HepG2 (cell line): Measurements from ENCODE around the gene C22orf15. TPM values are rescaled to one million over a fixed set of nuclear protein-coding genes. Genes with fewer than 3 reads are reported as not detected.

Source experiments
- ATAC-seq: fragments of 200-7000 bp; cut with Tn5 transposase; 3 replicates; pipeline ENCODE4 v1.9.1; 2020; ENCODE audit warnings: mild to moderate bottlenecking, moderate library complexity
- BruUV-seq: library from RNA; stranded (reverse); fragments of 400-500 nt; replicated peaks from 2 replicates; lab custom pipeline; 2021; lab: Mats Ljungman, UMichigan
- CTCF ChIA-PET: fragments of 300-600 bp; formaldehyde crosslinking; extraction: SDS; loops from one replicate; lab custom pipeline; 2021; ENCODE audit warnings: low total read pairs, inconsistent platforms, low intra/inter-chr PET ratio; lab: Yijun Ruan, JAX
- POLR2A ChIA-PET: fragments of 350-600 bp; sonication (Branson Sonifier 250); formaldehyde crosslinking; loops from one replicate; lab custom pipeline; 2020; ENCODE audit warnings: antibody characterized with exemption, inconsistent platforms; lab: Yijun Ruan, JAX
- DNase-seq: peaks from one replicate; pipeline ENCODE4 v3.0.0-alpha.2; 2015; ENCODE audit warnings: low spot score
- FAIRE-seq: peaks from 3 replicates; lab custom pipeline; 2011; peaks lifted over from hg19 to GRCh38; lab: Jason Lieb, UNC
- H2AFZ ChIP-seq: one replicate; pipeline ENCODE4 v1.6.1; 2011; ENCODE audit warnings: low read length, inconsistent platforms
- H3K27ac ChIP-seq: fragments of 300-600 bp; 3 replicates; pipeline ENCODE4 v1.8.0; 2011; ENCODE audit warnings: mixed run types, mild to moderate bottlenecking, mixed read lengths, low read length, inconsistent platforms; ENCODE audit not compliant: insufficient read depth; ENCODE audit errors: extremely low read length
- H3K27me3 ChIP-seq, 2 experiments: fragments of 200-600 bp in 1 of 2; 2 replicates in 1 of 2; 3 replicates in 1 of 2; pipeline versions ENCODE4 v1.6.0 to v1.8.0; 2011; ENCODE audit warnings: low read length in 2 of 2, mild to moderate bottlenecking in 2 of 2, moderate library complexity in 2 of 2, inconsistent platforms in 1 of 2; ENCODE audit not compliant: insufficient read depth in 2 of 2, control insufficient read depth in 1 of 2
- H3K36me3 ChIP-seq, 2 experiments: fragments of 200-600 bp in 1 of 2; replicated peaks in 1 of 2; 2 replicates in 1 of 2; 3 replicates in 1 of 2; pipeline versions ENCODE4 v1.5.1 to v1.8.0; 2011; ENCODE audit warnings: low read length in 2 of 2, inconsistent platforms in 1 of 2; ENCODE audit not compliant: insufficient read depth in 2 of 2, control insufficient read depth in 1 of 2
- H3K4me1 ChIP-seq: 2 replicates; pipeline ENCODE4 v1.5.1; 2012; ENCODE audit warnings: low read length, inconsistent platforms; ENCODE audit not compliant: insufficient read depth
- H3K4me2 ChIP-seq: 2 replicates; pipeline ENCODE4 v1.6.0; 2011; ENCODE audit warnings: low read depth, low read length, inconsistent platforms
- H3K4me3 ChIP-seq, 3 experiments: fragments of 200-600 bp in 1 of 3; sonication (generic), shearing (Covaris generic) in 1 of 3; replicated peaks in 1 of 3; 2 replicates each; pipeline ENCODE4 v1.5.1; 2011 to 2016; ENCODE audit warnings: low read length in 3 of 3, inconsistent platforms in 2 of 3, low read depth in 2 of 3, mild to moderate bottlenecking in 2 of 3, control low read depth in 1 of 3, mixed read lengths in 1 of 3; ENCODE audit not compliant: insufficient read depth in 1 of 3
- H3K79me2 ChIP-seq: one replicate; pipeline ENCODE4 v1.6.1; 2011; ENCODE audit warnings: low read length, inconsistent platforms; ENCODE audit not compliant: insufficient read depth
- H3K9ac ChIP-seq: 2 replicates; pipeline ENCODE4 v1.6.0; 2011; ENCODE audit warnings: mild to moderate bottlenecking, low read depth, low read length, inconsistent platforms; ENCODE audit not compliant: insufficient read depth
- H3K9me3 ChIP-seq: 2 replicates; pipeline ENCODE4 v1.5.1; 2012; ENCODE audit warnings: mild to moderate bottlenecking, low read length
- H4K20me1 ChIP-seq: 2 replicates; pipeline ENCODE4 v1.6.0; 2011; ENCODE audit warnings: inconsistent platforms, mild to moderate bottlenecking, low read length, moderate library complexity; ENCODE audit not compliant: insufficient read depth
- ATF7-NPFF ChIP-seq: sonication (generic); formaldehyde crosslinking; IDR thresholded peaks from 2 replicates; pipeline ENCODE4 v1.8.1; 2023; ENCODE audit warnings: mild to moderate bottlenecking, low read depth, missing genetic modification reagents, moderate library complexity
- GTF3A ChIP-seq: sonication (generic); formaldehyde crosslinking; conservative IDR thresholded peaks from 2 replicates; pipeline ENCODE4 v1.4.0; 2020; ENCODE audit warnings: mild to moderate bottlenecking, missing genetic modification reagents
- HES4 ChIP-seq: sonication (generic); formaldehyde crosslinking; IDR thresholded peaks from 2 replicates; pipeline ENCODE4 v1.9.0; 2021; ENCODE audit warnings: mild to moderate bottlenecking, missing genetic modification reagents, borderline replicate concordance
- HIVEP1 ChIP-seq: sonication (generic); formaldehyde crosslinking; IDR thresholded peaks from 2 replicates; pipeline ENCODE4 v1.4.0; 2020; ENCODE audit warnings: mild to moderate bottlenecking, missing genetic modification reagents
- ZNF232 ChIP-seq: sonication (generic); formaldehyde crosslinking; IDR thresholded peaks from 2 replicates; pipeline ENCODE4 v1.4.0; 2020; ENCODE audit warnings: missing genetic modification reagents, borderline replicate concordance
- ZNF510 ChIP-seq: sonication (generic); formaldehyde crosslinking; IDR thresholded peaks from 2 replicates; pipeline ENCODE4 v1.4.0; 2020; ENCODE audit warnings: low read depth, mild to moderate bottlenecking, missing genetic modification reagents
- ZNF644 ChIP-seq: IDR thresholded peaks from 2 replicates; pipeline ENCODE4 v1.6.1; 2016; ENCODE audit warnings: low read depth
- ZNF777 ChIP-seq: sonication (generic); formaldehyde crosslinking; IDR thresholded peaks from 2 replicates; pipeline ENCODE4 v1.4.0; 2020; ENCODE audit warnings: missing genetic modification reagents
- ZNF780A ChIP-seq: sonication (generic); formaldehyde crosslinking; IDR thresholded peaks from 2 replicates; pipeline ENCODE4 v1.8.0; 2022; ENCODE audit warnings: mild to moderate bottlenecking, missing genetic modification reagents, moderate library complexity
- WGBS: methylation state at CpG from one replicate; pipeline ENCODE4 v1.1.6; 2017; ENCODE audit warnings: low lambda C conversion rate; 5-methylcytosine and 5-hydroxymethylcytosine counted together
- in situ Hi-C: cut with HindIII; loops from 2 replicates; pipeline ENCODE4 v1.10.0; 2017; ENCODE audit warnings: low pct_unique_long_range_greater_than_20kb; ENCODE audit not compliant: extremely low pct_ligation_motif_present
- intact Hi-C: fragments of 100-400 bp; cut with micrococcal nuclease; formaldehyde crosslinking; loops from one replicate; pipeline ENCODE4 v1.10.0; 2022; ENCODE audit not compliant: unreplicated experiment
- polyA plus RNA-seq, 8 experiments: library from polyadenylated mRNA; depleted of rRNA in 3 of 8; stranded (reverse) in 7 of 8; unstranded in 1 of 8; fragments of >200 nt; fragmentation: Illumina TruSeq in 4 of 8; extraction: Trizol in 4 of 8; gene quantifications; 2 replicates each; pipeline versions ENCODE4 v1.2.1 to v1.2.3, GENCODE V29; 2011 to 2016; ENCODE audit warnings: low read depth in 4 of 8, missing spikeins in 1 of 8, mixed read lengths in 1 of 8; ENCODE audit not compliant: insufficient read depth in 1 of 8
- total RNA-seq, 5 experiments: library from RNA; depleted of rRNA; stranded (reverse); fragments of >200 nt; fragmentation: Illumina TruSeq; extraction: Trizol; gene quantifications; 2 replicates each; pipeline ENCODE4 v1.2.3, GENCODE V29; 2016; ENCODE audit warnings: low read depth in 1 of 5
- TF ChIP-seq, protein P1 (sequence below): sonication (generic); formaldehyde crosslinking; IDR thresholded peaks from 2 replicates; pipeline ENCODE4 v1.5.0; 2020; ENCODE audit warnings: missing genetic modification reagents, mild to moderate bottlenecking, borderline replicate concordance
- TF ChIP-seq, protein P2 (sequence below): IDR thresholded peaks from 2 replicates; pipeline ENCODE4 v1.6.1; 2016; ENCODE audit warnings: low read depth, missing genetic modification reagents, missing compliant biosample characterization
- TF ChIP-seq, protein P3 (sequence below): sonication (generic); formaldehyde crosslinking; IDR thresholded peaks from 2 replicates; pipeline ENCODE4 v1.5.1; 2020; ENCODE audit warnings: missing genetic modification reagents, mild to moderate bottlenecking, borderline replicate concordance
- TF ChIP-seq, protein P4 (sequence below): sonication (generic); formaldehyde crosslinking; IDR thresholded peaks from 2 replicates; pipeline ENCODE4 v1.8.0; 2022; ENCODE audit warnings: low read depth, missing genetic modification reagents
- TF ChIP-seq, protein P5 (sequence below): IDR thresholded peaks from 2 replicates; pipeline ENCODE4 v1.6.1; 2016; ENCODE audit warnings: missing biosample characterization, missing genetic modification reagents, low read depth

The C22orf15 gene
- total and polyA plus RNA-seq, 2 of the 13 experiments (the other 11 are each of a cell fraction or from before 2014, with no cell fraction given), result not detected

DNA sequence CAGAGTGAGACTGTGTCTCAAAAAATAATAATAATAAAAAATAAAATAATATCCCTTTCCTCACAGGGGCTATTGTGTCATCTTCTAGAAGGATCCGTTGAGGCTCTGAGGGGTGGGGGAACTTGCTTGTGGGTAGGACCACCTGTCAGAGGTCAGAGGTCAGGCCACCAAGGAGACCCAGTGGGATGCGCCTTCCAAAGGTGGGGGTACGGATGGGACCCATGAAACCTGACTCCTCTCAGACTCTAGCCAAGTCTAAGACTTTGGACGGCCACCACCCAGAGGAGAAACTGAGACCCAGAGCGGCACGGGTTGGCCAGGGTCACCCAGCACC is 9.5 kb downstream of the C22orf15 start:
- intact Hi-C loops (no loop called here), in situ Hi-C loops (no loop called here)
- no peaks in the 10 kb centered on the region for H4K20me1 ChIP-seq
- 8% methylated on average over 1 of the region's 6 CpGs for WGBS
- no peak for ATAC-seq
- H3K27ac ChIP-seq, result no peak overlapping the region
- peak overlapping the region; percentile 43 to 90 (median 71); a peak in 4 of 6 replicates for H3K4me3 ChIP-seq
- H3K9ac ChIP-seq, result peak overlapping the region; percentile 42
- no peak for DNase-seq
- no peaks in the 10 kb centered on the region; a peak in 1 of 5 replicates for H3K27me3 ChIP-seq
- no peaks in the 10 kb centered on the region for H3K9me3 ChIP-seq
- no peak for FAIRE-seq
- no TSS peak for BruUV-seq
- ChIA-PET POLR2A (interaction anchor here (0.5 to 6.6 kb wide), 7 partner anchors 9 to 117 kb away, joined by 3 to 201 read pairs (median 4); partner anchors contain the start of genes SLC2A11 and SMARCB1), CTCF (no interaction called here)
- no peak overlapping the region for H2AFZ ChIP-seq
- H3K4me2 ChIP-seq, result peak overlapping the region; percentile 90
- no peaks in the 10 kb centered on the region for H3K36me3 ChIP-seq
- H3K4me1 ChIP-seq, result peaks cover 73% of the 10 kb centered on the region
- H3K79me2 ChIP-seq, result peaks cover 2% of the 10 kb centered on the region
- TF ChIP-seq, protein P1, sequence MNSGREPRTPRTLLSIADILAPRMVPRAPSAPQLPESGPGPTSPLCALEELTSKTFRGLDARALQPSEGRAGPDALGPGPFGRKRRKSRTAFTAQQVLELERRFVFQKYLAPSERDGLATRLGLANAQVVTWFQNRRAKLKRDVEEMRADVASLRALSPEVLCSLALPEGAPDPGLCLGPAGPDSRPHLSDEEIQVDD (CRISPR knock-in tag), result no peak
- TF ChIP-seq ZNF777 (CRISPR knock-in tag), result 0 out of 2 replicates have a peak, but pooled peaks have one; percentile 36
- TF ChIP-seq ZNF510, result no peak
- TF ChIP-seq, protein P2, sequence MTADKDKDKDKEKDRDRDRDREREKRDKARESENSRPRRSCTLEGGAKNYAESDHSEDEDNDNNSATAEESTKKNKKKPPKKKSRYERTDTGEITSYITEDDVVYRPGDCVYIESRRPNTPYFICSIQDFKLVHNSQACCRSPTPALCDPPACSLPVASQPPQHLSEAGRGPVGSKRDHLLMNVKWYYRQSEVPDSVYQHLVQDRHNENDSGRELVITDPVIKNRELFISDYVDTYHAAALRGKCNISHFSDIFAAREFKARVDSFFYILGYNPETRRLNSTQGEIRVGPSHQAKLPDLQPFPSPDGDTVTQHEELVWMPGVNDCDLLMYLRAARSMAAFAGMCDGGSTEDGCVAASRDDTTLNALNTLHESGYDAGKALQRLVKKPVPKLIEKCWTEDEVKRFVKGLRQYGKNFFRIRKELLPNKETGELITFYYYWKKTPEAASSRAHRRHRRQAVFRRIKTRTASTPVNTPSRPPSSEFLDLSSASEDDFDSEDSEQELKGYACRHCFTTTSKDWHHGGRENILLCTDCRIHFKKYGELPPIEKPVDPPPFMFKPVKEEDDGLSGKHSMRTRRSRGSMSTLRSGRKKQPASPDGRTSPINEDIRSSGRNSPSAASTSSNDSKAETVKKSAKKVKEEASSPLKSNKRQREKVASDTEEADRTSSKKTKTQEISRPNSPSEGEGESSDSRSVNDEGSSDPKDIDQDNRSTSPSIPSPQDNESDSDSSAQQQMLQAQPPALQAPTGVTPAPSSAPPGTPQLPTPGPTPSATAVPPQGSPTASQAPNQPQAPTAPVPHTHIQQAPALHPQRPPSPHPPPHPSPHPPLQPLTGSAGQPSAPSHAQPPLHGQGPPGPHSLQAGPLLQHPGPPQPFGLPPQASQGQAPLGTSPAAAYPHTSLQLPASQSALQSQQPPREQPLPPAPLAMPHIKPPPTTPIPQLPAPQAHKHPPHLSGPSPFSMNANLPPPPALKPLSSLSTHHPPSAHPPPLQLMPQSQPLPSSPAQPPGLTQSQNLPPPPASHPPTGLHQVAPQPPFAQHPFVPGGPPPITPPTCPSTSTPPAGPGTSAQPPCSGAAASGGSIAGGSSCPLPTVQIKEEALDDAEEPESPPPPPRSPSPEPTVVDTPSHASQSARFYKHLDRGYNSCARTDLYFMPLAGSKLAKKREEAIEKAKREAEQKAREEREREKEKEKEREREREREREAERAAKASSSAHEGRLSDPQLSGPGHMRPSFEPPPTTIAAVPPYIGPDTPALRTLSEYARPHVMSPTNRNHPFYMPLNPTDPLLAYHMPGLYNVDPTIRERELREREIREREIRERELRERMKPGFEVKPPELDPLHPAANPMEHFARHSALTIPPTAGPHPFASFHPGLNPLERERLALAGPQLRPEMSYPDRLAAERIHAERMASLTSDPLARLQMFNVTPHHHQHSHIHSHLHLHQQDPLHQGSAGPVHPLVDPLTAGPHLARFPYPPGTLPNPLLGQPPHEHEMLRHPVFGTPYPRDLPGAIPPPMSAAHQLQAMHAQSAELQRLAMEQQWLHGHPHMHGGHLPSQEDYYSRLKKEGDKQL (CRISPR knock-in tag), result no peak
- TF ChIP-seq GTF3A, result no peak
- no peak for TF ChIP-seq ZNF232 (CRISPR knock-in tag)
- TF ChIP-seq, protein P3, sequence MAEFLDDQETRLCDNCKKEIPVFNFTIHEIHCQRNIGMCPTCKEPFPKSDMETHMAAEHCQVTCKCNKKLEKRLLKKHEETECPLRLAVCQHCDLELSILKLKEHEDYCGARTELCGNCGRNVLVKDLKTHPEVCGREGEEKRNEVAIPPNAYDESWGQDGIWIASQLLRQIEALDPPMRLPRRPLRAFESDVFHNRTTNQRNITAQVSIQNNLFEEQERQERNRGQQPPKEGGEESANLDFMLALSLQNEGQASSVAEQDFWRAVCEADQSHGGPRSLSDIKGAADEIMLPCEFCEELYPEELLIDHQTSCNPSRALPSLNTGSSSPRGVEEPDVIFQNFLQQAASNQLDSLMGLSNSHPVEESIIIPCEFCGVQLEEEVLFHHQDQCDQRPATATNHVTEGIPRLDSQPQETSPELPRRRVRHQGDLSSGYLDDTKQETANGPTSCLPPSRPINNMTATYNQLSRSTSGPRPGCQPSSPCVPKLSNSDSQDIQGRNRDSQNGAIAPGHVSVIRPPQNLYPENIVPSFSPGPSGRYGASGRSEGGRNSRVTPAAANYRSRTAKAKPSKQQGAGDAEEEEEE (CRISPR knock-in tag), result no peak
- no peak for TF ChIP-seq ZNF644 (CRISPR knock-in tag)
- TF ChIP-seq, protein P4, sequence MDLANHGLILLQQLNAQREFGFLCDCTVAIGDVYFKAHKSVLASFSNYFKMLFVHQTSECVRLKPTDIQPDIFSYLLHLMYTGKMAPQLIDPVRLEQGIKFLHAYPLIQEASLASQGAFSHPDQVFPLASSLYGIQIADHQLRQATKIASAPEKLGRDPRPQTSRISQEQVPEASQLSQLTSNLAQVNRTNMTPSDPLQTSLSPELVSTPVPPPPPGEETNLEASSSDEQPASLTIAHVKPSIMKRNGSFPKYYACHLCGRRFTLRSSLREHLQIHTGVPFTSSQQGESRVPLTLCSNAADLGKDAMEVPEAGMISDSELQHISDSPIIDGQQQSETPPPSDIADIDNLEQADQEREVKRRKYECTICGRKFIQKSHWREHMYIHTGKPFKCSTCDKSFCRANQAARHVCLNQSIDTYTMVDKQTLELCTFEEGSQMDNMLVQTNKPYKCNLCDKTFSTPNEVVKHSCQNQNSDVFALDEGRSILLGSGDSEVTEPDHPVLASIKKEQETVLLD (CRISPR knock-in tag), result no peak
- TF ChIP-seq, protein P5, sequence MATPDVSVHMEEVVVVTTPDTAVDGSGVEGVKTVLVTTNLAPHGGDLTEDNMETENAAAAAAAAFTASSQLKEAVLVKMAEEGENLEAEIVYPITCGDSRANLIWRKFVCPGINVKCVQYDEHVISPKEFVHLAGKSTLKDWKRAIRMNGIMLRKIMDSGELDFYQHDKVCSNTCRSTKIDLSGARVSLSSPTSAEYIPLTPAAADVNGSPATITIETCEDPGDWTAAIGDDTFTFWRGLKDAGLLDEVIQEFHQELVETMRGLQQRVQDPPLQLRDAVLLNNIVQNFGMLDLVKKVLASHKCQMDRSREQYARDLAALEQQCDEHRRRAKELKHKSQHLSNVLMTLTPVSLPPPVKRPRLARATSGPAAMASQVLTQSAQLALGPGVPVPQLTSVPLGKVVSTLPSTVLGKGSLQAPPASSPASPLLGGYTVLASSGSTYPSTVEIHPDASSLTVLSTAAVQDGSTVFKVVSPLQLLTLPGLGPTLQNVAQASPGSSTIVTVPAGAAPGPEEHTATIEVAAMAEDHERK (CRISPR knock-in tag), result no peak
- no peak for TF ChIP-seq ZNF780A (CRISPR knock-in tag)
- TF ChIP-seq ATF7-NPFF (CRISPR knock-in tag), result 0 out of 2 replicates have a peak, but pooled peaks have one; percentile 3
- TF ChIP-seq HIVEP1 (CRISPR knock-in tag), result no peak
- no peak for TF ChIP-seq HES4
